Panc1 (cell line): ENCODE data around the gene RPS6KB2.

Experiments
- CTCF ChIP-seq: fragments of 450-650 bp; IDR thresholded peaks from 2 replicates; pipeline ENCODE4 v1.5.1; 2017; ENCODE audit warnings: mild to moderate bottlenecking
- REST ChIP-seq, 2 experiments: IDR thresholded peaks; 2 replicates each; pipeline ENCODE4 v1.6.1; 2011 to 2012; ENCODE audit warnings: low read depth in 2 of 2, control low read depth in 1 of 2, low read length in 1 of 2, mild to moderate bottlenecking in 1 of 2, moderate library complexity in 1 of 2; ENCODE audit not compliant: insufficient read depth in 1 of 2
- SIN3A ChIP-seq: IDR thresholded peaks from 2 replicates; pipeline ENCODE4 v1.6.1; 2012; ENCODE audit warnings: low read depth, mild to moderate bottlenecking, low read length, moderate library complexity, borderline replicate concordance; ENCODE audit not compliant: insufficient read depth
- TCF7L2 ChIP-seq: IDR thresholded peaks from 2 replicates; pipeline ENCODE4 v1.6.1; 2011; ENCODE audit warnings: mild to moderate bottlenecking, low read depth, low read length, inconsistent platforms

GRCh38 chr11:67405688-67406339, 22.5 kb upstream of the RPS6KB2 start:
- no peak for TF ChIP-seq CTCF
- TF ChIP-seq REST (IDR thresholded peaks at IDR 0.05; ENCODE audit: insufficient read depth in 1 of 2, low read depth in 2 of 2, low read length in 1 of 2) = no peak
- no peak for TF ChIP-seq SIN3A
- no peak for TF ChIP-seq TCF7L2
